NCI-H2196 (cell line): ENCODE measurements around the gene MKLN1.

ENCODE experiments used
- DNase-seq: peaks from one replicate; lab custom pipeline; 2025; ENCODE audit not compliant: unreplicated experiment; lab: John Stamatoyannopoulos, UW

MKLN1 gene

GRCh38 chr7:131388126-131388525 is 60.5 kb downstream of the MKLN1 start:
- DNase-seq: no peak

- DNase-seq: no peak
Measured at GRCh38 chr7:131390275-131390674, 62.6 kb downstream of the MKLN1 start.

GRCh38 chr7:131391145-131391544 is 63.5 kb downstream of the MKLN1 start:
- DNase-seq: no peak

DNA sequence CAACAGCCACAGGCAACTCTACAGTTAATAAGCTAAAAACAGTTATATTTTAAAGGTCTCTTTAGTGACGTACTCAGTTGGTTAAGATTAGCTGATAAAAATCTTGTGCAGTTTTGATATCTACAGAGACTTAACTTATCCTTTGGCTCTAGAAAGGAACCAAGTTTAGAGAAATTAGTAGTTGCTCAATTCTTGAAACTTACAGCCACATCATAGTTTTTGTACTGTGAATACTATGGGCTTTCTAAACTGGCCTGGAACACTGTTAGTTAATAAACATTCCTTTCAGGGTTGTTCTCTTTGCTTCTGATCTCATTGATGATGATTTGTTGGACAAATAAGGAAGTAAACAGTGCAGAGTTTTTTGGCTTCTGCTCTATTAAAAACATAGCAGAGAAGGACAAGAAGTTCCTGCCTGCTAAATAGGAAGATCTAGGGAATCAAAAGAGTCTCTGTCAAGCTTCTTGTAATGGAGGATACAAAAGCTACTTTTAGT is 73.1 kb downstream of the MKLN1 start:
- peak; percentile 19 for DNase-seq

GRCh38 chr7:131401194-131401593 is 73.5 kb downstream of the MKLN1 start:
- no peak for DNase-seq

- DNase-seq: no peak
Measured at GRCh38 chr7:131403322-131403721, 75.6 kb downstream of the MKLN1 start.

GRCh38 chr7:131404226-131404911 is 76.7 kb downstream of the MKLN1 start:
- no peak for DNase-seq

DNA sequence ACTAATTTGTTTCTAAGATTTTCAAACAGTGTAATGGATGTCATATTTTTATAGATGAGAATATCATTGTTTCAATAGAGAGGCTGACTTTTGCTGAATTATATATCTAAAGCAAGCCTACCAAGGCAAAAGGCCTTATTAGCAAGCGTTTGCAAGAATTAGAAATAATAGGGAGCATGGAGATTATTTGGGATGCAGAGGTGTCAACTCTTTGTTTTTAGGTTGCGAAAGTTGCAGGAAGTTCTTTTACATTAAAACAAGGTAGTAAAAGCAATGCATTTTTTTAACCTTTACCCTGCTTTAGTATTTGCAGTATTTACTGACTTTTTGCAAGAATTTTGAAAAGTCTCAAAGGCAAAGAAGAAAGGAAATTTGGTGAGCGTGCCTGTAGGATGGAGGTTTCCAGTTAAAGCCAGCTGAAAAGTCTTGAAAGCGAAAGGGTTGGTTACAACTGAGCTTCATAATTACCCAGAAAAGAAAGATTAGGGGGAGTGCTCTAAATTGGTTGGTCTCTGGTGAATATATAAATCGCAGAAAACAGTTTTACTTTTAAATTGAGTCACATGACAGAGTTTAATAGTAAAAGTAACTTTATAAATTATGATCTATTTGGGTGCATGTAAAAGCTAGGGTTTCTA is 81.6 kb downstream of the MKLN1 start:
- no peak for DNase-seq

DNA sequence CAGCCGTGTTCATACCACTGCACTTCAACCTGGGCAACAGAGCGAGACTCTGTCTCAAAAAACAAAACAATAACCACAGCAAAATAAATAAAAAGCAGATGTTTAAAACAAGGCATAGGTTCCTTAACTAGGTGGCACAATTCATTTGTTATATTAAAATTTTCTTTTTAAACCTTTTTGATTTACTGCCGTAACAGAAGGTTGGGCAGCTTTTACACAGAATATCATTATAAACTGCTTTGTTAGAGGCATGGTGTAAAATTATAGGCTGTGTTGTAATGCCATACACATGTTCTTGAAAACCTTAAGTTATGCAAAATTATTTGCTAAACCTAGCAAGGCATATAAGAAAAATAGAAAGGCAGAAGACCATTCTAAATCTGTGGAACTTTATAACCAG is 84.4 kb downstream of the MKLN1 start:
- no peak for DNase-seq

GRCh38 chr7:131413711-131414110 is 86.0 kb downstream of the MKLN1 start:
- DNase-seq: no peak

GRCh38 chr7:131424219-131424822 is 96.6 kb downstream of the MKLN1 start:
- DNase-seq: peak; percentile 44

DNA sequence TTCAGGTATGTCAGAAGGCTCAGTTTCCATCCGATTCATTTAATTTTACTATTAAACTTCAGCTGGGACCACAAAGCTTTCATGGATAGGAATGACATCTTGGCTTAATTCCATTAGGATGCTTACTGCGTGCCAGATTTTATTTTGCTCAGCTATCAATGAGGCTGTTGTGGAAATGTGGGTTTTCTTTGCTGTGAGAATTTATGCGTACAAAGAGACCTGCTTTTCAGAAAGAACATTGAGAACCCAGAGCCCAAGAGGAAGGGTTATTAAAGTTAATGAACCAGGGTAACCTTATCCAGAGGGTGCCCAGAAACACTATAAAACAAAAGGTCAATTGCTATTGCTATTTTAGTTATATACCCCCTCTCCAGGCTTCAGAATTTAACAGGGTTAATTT is 98.3 kb downstream of the MKLN1 start:
- peak; percentile 43 for DNase-seq

DNA sequence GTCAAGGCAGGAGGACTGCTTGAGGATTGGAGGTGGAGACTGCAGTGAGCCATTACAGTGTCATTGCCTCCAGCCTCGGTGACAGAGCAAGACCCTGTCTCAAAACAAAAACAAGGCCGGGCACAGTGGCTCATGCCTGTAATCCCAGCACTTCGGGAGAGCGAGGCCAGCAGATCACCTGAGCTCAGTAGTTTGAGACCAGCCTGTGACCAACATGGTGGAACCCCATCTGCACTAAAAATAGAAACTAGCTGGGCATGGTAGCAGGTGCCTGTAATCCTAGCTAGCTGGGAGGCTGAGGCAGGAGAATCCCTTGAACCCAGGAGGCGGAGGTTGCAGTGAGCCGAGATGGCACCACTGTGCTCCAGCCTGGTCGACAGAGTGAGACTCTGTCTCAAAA is 103.2 kb downstream of the MKLN1 start:
- DNase-seq: peak; percentile 41

DNA sequence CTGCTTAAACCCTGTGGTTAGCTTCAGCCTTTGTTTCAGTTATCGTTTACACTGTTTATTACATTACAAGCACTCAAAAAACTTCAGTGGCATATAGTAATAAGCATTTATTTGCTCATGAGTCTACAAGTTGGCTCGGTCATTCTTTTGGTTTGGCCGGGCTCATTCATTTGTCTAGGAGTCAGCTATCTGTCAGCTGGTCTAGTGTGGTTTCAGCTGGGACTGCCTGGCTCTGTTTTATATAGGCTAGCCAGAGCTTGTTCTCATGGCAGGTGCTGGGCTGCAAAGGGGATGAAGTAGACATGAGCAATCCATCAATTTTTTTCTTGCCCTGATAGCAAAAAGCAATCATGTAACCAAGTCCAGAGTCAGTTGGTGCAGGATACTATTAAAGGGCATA is 103.6 kb downstream of the MKLN1 start:
- DNase-seq: peak; percentile 90

- no peak for DNase-seq
Measured at GRCh38 chr7:131431756-131432155, 104.1 kb downstream of the MKLN1 start.

DNA sequence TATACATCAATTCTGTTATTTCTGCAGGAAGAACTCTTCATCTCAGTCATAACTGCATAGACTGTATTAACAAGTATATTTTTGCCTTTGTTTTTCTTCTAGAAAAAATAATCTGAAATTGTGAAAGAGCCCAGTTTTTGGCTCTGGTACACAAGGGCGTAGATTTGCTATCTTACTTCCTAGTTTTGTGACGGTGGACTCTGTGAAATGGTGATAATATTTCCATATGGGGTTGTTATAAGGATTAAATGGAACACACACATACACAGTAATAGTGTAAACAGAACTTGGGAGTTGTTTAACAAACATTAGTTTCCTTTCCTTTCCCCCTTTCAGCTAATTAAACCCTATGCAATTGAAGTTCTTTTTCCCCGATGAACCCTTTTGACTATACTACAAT is 108.7 kb downstream of the MKLN1 start:
- DNase-seq: no peak

DNA sequence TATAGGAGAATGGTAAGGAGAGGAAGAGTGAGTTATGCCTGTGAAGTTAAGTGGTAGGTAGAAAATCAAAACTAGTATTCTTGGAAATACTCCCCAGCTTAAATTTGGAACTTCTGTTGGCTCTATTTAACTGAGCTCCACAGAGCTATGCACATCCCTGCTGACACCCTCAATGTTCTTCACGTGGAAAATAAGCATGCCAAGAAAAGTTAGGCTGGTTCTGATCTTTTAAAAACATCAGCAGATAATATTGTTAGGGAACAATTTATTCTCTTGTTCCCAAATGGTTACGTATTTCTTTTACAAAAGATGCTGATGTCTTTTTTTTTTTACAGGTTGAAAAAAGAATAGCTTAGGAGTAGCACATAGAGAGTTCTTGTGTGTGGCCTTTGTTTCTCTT is 111.3 kb downstream of the MKLN1 start:
- DNase-seq: no peak

- DNase-seq: no peak
Measured at GRCh38 chr7:131443496-131443895, 115.8 kb downstream of the MKLN1 start.

DNA sequence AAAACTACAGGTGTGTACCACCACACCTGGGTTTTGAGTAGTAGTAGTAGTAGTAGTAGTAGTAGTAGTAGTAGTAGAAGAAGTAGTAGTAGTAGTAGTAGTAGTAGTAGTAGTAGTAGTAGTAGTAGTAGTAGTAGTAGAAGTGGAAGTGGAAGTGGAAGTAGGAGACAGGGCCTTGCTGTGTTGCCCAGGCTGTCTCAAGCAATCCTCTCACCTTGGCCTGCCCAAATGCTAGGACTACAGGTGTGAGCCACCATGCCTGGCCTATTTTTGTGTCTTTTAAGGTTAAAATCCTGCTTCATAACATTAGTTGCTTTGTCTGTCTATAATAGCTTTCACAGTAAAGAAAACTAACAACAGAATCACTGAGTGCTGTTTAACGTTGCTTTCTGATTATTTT is 117.0 kb downstream of the MKLN1 start:
- no peak for DNase-seq

GRCh38 chr7:131449373-131449902 is 121.8 kb downstream of the MKLN1 start:
- DNase-seq: no peak

- DNase-seq: no peak
Measured at GRCh38 chr7:131454498-131454897, 126.8 kb downstream of the MKLN1 start.

GRCh38 chr7:131455001-131455400 is 127.3 kb downstream of the MKLN1 start:
- no peak for DNase-seq
